GM18502 (cell line): Measurements from ENCODE around the gene MYLK.

ENCODE experiments used
- ATAC-seq: cut with Tn5 transposase; IDR thresholded peaks from one replicate; pipeline ENCODE4 v1.9.1; 2021; ENCODE audit warnings: mild to moderate bottlenecking; ENCODE audit not compliant: unreplicated experiment, poor library complexity

MYLK gene

DNA sequence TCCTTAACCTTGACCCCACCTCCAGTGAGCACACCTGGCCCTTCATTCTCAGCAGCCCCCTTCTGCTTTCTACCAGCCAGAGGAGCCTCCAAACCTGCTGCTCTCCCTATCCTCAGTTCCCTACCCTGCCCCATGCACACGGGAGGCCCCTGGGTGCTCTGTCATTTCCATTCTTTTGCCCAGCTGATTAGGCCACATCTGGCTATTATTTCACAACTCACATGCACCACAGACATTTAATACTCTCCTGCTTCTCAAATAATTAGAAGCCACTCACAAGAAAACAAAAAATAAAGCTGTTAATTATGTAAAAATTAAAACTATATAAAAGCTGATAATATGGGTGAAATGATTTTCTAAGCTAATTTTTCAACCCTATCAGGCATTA is 50.7 kb downstream of the MYLK start:
- ATAC-seq = no peak

DNA sequence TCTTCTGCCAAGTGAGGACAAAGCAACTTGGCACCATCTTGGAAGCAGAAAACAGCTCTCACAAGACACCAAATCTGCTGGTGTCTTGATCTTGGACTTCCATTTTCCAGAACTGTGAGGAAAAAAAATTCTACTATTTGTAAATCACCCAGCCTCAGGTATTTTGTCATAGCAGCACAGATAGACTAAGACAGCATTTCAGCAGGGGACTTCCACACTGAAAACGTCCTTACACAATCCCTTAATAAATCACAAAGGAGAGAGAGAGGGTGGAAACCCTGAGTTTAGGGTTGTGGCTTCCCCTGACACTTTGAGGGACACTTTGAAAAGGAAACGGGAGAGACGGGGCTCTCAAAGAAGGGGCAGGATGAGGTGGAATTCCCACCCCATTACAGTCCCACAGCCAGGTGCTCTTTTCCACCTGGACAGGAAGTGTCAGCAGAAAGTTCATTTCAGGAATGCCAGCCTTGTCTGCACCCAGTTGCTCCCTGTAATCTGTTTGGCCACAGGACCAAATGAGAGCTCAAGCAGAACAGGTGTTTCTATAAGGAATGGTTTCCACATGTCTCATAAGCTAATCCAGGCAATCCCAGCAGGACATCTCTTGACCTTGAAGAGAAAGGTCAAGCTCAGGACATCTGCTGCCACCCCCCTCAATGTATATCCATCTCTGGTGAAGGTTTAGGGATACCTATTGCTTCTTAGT is 51.3 kb downstream of the MYLK start:
- no peak for ATAC-seq

DNA sequence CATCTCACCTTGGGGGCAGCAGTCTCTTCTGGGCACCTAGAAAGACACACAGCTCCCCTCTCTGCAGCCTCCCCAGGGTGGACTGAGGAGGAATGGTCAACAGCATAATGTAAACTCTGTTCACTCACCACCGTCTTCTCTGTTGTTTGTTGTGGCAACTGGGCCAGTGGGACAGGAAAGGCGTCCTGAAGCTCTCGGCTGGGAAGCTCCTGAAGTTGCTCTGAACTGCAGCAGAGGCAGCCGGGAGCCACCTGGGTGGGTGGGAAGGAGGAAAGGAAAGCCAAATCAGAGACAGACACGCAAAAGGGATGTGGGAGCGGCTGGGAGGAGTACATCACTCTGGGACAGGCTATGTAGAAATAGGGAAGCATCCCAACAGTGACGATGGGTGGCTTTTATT is 52.7 kb downstream of the MYLK start:
- no peak for ATAC-seq

DNA sequence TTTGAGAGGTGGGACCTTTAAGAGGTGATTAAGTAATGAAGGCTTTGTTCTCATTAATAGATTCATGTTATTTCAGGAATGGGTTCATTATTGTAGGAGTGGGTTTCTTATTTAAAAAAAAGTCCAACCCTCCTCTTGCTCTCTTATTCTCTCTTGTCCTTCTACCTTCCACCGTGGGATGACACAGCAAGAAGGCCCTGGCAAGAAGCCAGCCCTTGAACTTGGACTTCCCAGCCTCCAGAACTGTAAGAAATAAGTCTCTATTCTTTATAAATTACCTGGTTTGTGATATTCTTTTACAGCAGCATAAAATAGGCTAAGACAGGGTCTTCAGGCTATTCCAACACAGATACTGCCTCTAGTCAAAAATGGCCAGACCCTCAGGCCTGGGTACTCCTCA is 62.2 kb downstream of the MYLK start:
- no peak for ATAC-seq

DNA sequence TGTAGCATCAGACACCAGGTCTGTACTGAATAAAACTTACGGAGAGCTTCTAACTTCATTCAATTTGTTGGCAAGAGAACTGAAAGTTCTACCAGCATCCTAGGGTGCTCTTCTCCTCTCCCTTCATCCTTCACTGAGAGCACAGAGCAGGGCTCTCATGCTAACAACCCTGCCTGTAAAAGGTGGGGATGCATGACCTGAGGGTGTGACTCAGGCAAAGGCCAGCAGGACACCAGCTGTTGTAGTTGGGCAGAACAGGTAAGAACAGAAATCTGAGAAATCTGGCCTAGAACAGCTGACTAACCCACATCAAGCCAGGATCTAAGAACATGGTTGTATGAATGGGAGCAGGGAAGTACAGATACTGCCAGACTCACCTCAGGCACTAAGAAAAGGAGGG is 64.2 kb downstream of the MYLK start:
- no peak for ATAC-seq

DNA sequence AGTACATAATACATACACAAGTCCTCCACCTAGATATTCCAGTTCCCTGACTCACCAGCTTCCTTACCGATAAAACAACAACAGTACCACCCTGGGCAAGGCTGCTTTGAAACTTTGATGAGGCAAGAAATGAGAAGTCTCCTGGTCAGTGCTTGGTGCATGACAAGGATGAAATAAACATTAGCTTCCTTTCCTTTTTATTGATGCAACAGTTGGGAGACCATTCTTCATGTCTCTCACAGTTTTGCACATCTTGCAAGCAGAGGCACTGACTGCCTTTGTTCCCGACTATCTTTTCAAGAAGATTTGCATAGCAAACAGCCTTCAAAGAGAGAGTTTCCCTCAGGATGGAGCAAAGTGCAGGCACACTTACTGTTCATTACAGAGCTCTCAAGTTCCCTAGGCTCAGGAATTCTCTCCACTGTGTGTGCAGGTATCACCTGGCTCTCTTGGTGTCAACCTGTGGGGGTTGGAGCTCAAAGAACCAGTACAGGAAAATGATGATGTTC is 65.2 kb downstream of the MYLK start:
- ATAC-seq = no peak

DNA sequence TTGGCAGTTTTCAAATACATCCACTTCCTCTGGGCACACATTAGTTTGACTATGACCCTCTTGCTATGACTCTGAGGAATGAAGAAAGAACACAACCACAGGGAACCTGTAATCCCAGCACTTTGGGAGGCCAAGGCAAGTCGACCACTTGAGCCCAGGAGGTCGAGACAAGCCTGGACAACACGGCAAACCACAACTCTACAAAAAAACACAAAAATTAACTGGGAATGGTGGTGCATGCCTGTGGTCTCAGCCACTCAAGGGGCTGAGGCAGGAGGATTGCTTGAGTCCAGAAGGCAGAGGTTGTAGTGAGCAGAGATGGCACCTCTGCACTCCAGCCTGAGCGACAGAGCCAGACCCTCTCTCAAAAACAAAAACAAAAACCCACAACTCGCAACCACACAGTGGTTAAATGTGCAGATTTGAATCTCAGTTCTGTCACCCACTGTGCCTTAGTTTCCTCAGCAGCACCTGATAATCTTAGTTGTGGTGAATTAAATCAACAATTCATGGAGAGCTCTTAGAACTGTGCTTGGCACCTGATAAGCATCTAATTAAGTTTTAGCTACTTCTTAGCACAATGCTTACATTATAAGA is 65.7 kb downstream of the MYLK start:
- ATAC-seq = no peak

DNA sequence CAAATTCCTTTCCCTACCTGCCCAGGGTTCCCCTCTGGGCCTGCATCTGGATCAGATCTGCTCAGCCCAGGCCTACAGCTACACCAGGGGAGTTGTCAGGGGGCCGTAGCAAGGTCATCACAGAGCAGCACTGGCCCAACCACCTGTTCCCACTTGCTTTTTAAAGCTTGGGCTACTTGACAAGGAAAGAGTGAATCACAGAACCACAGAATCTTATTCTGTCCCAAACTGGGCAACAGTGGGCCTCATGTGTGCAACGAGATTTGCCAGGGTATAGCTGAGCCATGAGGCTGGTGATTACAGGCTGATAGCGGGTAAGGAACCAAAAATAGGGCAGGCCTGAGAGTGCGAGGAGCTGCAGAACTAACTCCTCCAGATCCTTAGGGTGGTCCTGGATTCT is 66.7 kb downstream of the MYLK start:
- no peak for ATAC-seq

DNA sequence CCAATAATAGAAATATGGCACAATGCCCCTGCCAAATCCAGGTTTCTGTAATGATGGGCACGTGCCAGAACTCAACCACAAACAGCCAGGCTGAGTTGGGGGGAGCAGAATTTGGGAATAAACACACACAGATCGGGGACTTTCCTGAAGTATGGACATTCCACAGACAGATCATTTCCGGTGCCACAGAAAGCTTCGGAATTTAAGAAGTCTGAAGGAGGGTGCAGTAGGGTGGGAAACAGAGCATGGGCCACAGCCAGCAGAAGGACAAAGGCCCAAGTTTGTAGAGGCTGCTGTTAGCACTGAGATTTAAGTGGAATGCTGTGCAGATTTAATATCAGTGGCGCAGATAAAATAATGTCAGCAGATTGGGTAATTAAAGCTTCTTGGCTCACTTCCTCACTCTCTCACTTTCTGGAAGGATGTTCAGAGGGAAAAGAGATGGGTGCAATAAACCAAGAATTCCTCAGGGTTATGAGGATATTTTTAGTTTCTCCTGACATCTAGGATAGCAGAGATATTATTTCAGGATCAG is 67.4 kb downstream of the MYLK start:
- no peak for ATAC-seq

DNA sequence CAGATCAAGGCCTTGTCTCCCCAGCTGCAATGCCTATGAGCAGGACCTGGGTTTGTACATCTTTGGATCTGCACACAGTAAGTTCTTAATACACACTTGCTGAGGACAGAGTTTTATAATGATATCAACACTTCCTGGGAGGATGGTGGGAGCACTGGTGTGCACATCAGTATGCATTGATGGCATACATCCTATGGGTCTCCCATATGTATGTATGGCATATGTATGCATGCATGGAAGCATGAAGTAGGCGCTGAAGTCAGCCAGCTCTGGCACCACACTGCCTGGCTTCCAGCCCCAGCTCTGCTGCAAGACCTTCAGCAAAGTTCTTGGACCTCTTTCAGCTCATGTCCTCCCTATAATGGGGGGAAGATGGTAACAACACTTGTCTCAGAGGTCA is 68.2 kb downstream of the MYLK start:
- no peak for ATAC-seq

DNA sequence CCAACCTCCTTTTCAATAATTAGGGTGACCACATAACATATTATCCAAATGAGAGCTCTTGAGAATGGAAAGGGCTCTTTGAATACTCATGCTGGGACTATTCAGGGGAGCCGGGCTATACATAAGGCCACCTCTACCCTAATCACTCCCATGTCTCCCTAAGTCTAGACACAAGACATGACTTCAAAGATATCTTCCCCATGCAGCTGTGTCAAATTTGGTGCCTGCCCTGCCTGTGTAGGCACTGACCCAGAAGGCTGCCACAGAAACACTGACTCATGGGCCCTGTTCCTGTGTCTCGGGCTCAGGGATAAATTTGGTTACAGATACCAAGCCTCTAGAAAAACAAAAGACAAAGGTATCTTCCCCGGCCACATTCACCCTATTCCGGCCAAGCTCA is 70.3 kb downstream of the MYLK start:
- no peak for ATAC-seq

DNA sequence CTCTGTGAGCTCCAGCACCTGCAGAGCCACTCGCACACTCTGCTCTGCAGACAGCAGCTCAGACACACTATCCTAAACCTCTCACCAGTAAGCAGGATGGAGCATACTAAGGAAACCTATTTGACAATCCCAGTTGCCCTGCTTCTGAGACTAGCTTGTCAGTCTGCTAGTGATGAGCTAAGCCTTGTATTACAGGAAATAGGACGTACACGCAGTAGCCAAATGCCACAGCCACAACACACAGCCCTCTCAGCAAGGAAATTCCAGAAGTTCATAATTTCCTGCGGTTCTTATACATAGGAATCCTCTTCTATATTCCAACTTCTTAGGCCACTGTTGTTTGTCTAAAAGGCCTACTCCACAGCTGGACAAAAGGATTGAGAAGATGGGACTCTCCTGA is 74.5 kb downstream of the MYLK start:
- ATAC-seq = no peak

DNA sequence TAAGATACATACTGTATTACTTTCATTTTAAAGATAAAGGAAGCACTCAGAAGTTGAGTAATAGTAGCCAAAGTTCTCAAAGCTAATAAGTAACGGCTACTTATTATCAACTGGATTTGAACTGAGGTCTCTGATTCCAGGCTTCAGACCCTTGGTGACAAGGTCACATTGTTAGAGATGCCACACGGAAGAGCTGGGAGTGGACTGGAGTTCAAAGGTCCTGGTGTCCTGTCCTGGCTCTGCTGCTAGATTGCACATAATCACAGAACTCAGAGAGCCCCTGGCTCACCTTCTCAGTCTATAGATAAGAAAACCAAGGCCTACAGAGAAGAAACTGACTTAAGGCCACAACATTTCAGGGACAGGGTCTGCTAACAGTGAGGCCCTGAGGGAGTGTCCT is 75.3 kb downstream of the MYLK start:
- ATAC-seq = no peak

DNA sequence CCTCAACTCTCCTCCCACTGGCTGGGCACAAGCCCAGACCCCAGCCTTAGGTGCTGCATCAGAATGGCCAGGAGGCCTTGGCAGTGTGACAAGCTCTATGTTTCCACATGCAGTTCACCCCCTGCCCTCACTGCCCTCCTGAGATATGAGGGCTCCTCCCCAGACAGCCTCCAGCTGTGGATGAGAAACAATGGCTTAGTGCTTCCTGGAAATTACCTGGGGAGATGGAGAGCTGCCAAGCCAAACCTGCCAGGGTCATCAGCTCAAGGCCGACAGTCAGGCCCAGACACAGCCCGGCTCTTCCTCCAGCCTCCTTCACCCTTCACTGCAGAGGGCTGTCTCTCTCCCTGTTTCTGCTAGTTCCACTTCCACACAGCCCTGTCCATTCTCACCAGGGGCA is 76.3 kb downstream of the MYLK start:
- ATAC-seq = no peak

DNA sequence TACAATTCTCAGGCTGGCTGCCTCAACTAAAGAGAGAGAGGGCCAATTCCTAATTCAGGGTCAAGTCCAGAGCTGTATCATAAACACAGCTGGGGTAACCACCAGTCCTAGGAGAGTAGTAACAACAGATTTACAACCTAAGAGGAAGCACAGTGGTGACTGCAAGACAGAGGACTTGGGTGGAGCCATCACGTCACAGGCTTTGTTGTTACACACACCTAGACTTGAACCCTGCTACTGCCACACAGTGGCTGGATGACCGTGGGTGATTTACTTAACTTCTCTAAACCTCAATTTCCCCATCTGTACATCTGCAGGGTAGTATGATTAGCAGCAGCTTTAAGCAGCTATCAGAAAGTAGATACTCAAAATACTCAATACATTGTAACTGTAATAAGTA is 78.6 kb downstream of the MYLK start:
- ATAC-seq = no peak

DNA sequence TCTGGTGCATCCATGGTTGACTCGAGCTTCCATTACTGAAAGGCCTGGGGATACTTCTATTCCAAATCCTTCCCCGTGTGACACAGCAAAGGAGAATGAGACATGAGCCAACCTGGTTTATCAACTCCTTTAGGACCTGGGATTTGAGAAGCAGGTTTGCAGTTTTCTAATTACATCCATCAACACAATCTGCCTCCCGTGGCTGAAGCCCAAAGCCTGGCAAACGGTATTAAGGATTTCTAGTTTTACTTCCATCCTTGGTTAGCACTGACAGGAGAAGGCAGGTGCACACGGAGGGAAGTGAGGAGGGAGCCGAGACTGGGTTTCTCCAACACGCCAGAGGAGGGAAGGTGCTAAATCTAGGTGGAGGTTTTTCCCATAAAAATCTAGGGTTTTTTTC is 79.0 kb downstream of the MYLK start:
- no peak for ATAC-seq

DNA sequence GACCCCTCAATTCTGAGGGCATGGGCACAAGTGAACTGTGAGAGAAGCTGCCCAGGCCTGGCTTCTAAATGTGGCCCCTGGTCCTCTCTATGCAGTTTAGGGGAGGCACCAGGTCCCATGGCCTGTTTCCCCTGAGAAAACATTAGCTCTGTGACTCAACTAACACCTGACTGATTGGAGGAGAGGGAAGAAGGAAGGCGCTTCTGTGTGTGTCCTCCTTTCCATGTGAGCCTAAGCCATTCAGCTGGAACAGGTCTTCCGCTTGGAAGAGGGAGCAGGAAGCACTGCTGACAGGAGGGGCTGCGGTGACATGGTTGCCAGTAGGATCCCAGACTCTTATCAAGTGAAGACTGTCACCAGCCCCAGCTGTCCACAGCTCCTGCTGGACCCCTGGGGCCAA is 79.5 kb downstream of the MYLK start:
- no peak for ATAC-seq

DNA sequence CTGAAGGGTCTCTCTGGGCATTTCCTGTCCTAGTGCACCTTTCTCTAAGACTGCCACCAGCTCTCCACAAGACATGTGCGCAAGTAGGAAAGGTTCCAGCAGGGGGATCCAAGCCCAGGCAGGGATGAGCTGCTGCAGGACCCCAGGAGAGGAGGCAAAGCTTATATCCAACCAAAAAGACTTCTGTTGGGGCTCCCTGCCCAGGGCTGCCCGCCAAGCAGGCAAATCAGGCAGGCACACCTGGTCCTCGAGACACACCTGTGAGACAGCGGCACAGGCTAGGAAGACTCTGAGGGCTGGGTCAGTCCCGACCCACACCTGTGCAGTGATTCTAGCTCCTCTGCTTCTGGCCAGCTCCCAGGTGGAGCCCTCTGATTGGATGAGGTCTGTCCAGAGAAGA is 80.6 kb downstream of the MYLK start:
- no peak for ATAC-seq

DNA sequence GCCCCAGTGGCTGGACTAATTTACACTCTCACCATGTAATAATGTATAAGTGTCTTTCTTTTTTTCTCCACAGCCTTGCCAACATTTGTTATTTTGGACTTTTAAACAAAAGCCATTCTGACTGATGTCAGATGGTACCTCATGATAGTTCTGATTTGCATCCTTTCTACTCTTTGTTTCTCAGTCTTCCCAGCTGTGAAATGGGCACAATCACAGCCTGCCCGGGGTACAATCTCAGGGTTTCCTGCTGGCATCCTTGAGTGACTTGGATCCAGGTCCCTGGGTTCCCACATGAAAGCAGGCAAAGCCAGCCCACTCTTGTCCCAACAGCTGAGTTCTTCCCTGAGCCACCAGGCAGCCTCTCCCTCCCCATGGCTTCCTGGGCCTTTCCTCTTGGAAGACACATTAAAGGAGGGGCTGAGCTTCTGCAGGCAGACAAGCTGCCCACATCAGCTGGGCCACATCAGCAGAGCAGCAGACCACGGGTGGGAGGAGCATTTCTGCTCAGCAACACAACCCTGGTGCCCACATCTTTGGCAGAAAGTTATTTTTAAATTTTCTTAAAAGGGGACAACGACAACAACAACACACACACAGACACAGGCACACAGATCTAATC is 82.0 kb downstream of the MYLK start:
- no peak for ATAC-seq

DNA sequence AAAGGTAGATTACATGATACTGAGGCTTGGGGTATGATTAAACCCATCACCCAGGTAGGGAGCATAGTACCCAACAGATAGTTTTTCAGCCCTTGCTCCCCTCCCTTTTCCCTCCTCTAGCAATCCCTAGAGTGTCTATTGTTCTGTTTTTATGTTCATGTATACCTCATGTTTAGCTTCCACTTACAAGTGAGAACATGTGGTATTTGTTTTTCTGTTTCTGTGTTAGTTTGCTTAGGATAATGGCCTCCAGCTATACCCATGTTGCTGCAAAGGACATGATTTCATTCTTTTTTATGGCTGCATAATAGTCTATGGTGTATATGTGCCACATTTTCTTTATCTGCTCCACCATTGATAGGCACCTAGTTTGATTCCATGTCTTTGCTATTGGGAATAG is 82.7 kb downstream of the MYLK start:
- no peak for ATAC-seq

DNA sequence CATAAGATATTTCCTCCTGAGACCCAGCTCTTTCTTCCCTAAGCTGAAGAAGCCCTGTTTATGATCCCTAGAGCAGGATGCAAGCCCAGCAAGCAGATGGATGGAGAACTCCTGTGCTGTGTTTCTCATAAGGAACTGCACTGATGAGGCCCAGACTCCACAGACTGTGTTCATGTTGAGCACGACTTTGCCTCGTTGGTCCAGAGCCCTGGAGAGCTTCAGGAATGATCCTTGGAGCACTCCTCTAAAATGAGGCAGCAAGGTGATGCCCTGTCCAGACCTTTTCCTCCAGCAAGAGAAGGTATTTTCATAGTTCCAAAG is 83.8 kb downstream of the MYLK start:
- no peak for ATAC-seq
